Measurements from ENCODE around the gene CLCN2.

Gene CLCN2

GRCh38 chr3:184380627-184381260, 19.3 kb upstream of the CLCN2 start:
- DNase-seq = no peak

- DNase-seq = peak; percentile 48
Observed at GRCh38 chr3:184380185-184380626, 18.8 kb upstream of the CLCN2 start.

GRCh38 chr3:184379358-184380184, 18.2 kb upstream of the CLCN2 start, which contains the start of gene CHRD:
Gene CHRD, plus strand, starts transcription at chr3:184380054. Its CDS starts 265 bp downstream, at chr3:184380319.
- DNase-seq = no peak

GRCh38 chr3:184378651-184379357, 17.4 kb upstream of the CLCN2 start:
- no peak for DNase-seq

GRCh38 chr3:184377882-184378445, 16.6 kb upstream of the CLCN2 start, which contains the start of gene THPO:
Gene THPO, minus strand, starts transcription at chr3:184378207. Its CDS starts 1,948 bp downstream, at chr3:184376259.
- DNase-seq = no peak

- no peak for DNase-seq
Observed at GRCh38 chr3:184377374-184377773, 16.0 kb upstream of the CLCN2 start.

GRCh38 chr3:184375747-184376461, 14.5 kb upstream of the CLCN2 start:
- no peak for DNase-seq

GRCh38 chr3:184373422-184373821, 12.0 kb upstream of the CLCN2 start:
- no peak for DNase-seq

GRCh38 chr3:184372911-184373310, 11.5 kb upstream of the CLCN2 start:
- DNase-seq = no peak

- no peak for DNase-seq
Observed at GRCh38 chr3:184372296-184372821, 11.0 kb upstream of the CLCN2 start.

- DNase-seq = peak; percentile 87
Observed at GRCh38 chr3:184371570-184372018, 10.2 kb upstream of the CLCN2 start.

- no peak for DNase-seq
Observed at GRCh38 chr3:184368586-184369183, 7.3 kb upstream of the CLCN2 start.

GRCh38 chr3:184368116-184368515, 6.7 kb upstream of the CLCN2 start:
- DNase-seq = no peak

- no peak for DNase-seq
Observed at GRCh38 chr3:184366619-184367289, 5.3 kb upstream of the CLCN2 start.

- peak; percentile 98 for DNase-seq
Observed at GRCh38 chr3:184362668-184363546, 1.5 kb upstream of the CLCN2 start.

- peak; percentile 29 for DNase-seq
Observed at GRCh38 chr3:184361932-184362667, 695 bp upstream of the CLCN2 start.

- DNase-seq = no peak
Observed at GRCh38 chr3:184360929-184361531, 375 bp downstream of the CLCN2 start.

- DNase-seq = no peak
Observed at GRCh38 chr3:184360070-184360928, 1.1 kb downstream of the CLCN2 start.
